HG02852 (cell line): ENCODE measurements around the gene PDE4DIP.
"Not testable (repeated sequence)": the region's sequence is repeated elsewhere in the genome, so short reads cannot be mapped to it uniquely, and the experiment has no call there.

Experiments
- ATAC-seq: cut with Tn5 transposase; IDR thresholded peaks from one replicate; pipeline ENCODE4 v1.9.1; 2021; ENCODE audit warnings: mild to moderate bottlenecking, moderate library complexity; ENCODE audit not compliant: unreplicated experiment

The PDE4DIP gene

DNA sequence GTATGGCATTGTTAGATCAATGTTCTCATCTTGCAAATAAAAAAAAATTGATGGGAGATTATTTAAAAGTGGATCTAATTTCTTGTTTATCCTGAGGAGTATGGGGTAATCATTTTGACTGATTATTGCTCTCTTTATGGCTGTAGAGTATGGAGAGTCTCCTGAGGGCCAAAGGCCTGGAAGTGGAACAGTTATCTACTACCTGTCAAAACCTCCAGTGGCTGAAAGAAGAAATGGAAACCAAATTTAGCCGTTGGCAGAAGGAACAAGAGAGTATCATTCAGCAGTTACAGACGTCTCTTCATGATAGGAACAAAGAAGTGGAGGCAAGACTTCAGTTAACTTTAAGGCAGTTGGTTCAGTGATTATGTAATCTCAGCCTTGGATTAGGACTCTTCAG lies 123.4 kb downstream of the PDE4DIP start:
- ATAC-seq = not testable (repeated sequence)

- ATAC-seq = not testable (repeated sequence)
Measured at GRCh38 chr1:148968682-148969081, 124.5 kb downstream of the PDE4DIP start.

- ATAC-seq = not testable (repeated sequence)
Measured at GRCh38 chr1:148969126-148969525, 124.9 kb downstream of the PDE4DIP start.

GRCh38 chr1:148975453-148975852 lies 131.2 kb downstream of the PDE4DIP start:
- ATAC-seq = not testable (repeated sequence)

DNA sequence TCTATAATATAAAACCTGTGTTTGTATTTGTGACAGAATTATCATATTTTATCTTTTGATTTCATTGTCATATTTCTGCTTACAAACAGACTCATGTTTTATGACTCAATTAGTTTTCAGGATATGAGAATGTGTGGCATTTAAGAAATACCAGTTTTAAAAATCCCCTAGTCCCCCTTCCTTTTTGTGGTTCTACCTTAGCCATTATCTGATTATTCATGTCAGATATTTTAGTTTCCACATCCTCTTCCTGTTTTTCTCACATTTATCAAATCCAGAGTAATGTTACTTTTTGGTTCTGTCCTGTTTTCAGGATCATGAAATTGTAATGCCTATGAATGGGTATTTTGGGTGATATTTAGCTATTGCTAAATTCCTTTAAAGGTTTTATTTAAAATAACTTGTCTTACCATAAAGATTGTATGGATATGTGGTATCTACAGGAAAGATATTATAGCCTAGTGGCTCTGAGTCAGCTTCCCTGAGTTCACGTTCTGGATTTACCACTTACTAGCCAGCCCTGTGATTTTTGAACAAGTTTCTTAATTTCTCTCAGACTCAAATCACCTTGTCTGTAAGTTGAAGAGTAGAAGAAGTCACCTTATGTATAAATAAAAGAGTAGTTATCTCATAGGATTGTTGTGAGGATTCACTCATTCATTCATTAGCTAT lies 131.8 kb downstream of the PDE4DIP start:
- ATAC-seq = not testable (repeated sequence)

GRCh38 chr1:148977785-148978184 lies 133.6 kb downstream of the PDE4DIP start:
- not testable (repeated sequence) for ATAC-seq

- ATAC-seq = not testable (repeated sequence)
Measured at GRCh38 chr1:148989378-148989777, 145.2 kb downstream of the PDE4DIP start.

DNA sequence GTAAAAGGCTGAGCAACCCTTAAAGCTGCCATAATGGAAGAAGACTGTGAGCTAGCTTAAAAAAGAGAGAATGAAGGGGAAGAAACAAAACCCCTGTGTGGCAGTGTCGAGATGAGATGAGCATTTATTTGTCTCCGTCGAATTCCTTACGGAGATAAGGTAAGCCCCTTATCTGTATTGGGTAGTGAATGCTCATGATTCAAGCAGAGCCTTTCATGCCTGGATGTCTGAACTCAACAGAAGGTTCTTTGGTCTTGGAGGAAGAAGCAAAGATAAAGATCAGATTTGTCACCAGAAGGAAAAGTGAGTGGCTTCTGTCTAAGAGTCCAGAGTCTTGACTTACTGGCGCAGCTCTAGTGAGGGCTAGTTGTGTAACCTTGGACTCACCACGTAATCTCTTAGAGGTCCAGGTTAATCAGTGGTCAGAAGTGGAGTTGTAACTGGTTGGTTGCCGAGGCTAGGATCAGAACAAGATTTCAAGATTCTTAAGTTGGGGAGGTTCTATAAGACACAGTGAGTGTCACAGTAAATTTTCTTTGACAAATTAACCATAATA lies 146.1 kb downstream of the PDE4DIP start:
- ATAC-seq = not testable (repeated sequence)

- not testable (repeated sequence) for ATAC-seq
Measured at GRCh38 chr1:148991818-148992217, 147.6 kb downstream of the PDE4DIP start.

GRCh38 chr1:148992364-148992763 lies 148.1 kb downstream of the PDE4DIP start:
- not testable (repeated sequence) for ATAC-seq

GRCh38 chr1:148996449-148997224 lies 152.4 kb downstream of the PDE4DIP start:
- not testable (repeated sequence) for ATAC-seq

GRCh38 chr1:148997405-148997804 lies 153.2 kb downstream of the PDE4DIP start:
- ATAC-seq = not testable (repeated sequence)

- ATAC-seq = not testable (repeated sequence)
Measured at GRCh38 chr1:149002664-149003063, 158.4 kb downstream of the PDE4DIP start.

GRCh38 chr1:149008326-149008725 lies 164.1 kb downstream of the PDE4DIP start:
- ATAC-seq = not testable (repeated sequence)

- not testable (repeated sequence) for ATAC-seq
Measured at GRCh38 chr1:149008769-149009168, 164.5 kb downstream of the PDE4DIP start.

DNA sequence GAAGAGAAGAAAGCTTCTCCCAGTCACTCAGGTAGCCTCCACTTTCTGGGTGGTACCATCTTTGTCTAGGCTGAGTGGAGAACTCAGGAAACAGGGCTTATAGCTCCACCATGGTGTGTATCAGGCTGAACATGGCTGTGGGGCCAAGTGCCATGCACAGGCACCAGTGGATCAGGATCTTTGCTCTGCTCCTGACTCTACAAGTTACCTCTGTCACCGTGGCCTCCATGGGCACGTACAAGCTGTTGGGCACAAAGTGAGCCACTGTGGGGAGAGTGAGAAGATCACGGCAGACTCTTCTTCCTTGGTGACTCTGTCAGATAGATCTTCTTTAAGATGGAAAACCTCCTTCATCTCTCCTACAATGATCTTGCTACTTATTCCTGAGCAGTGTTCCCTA lies 165.5 kb downstream of the PDE4DIP start:
- not testable (repeated sequence) for ATAC-seq

DNA sequence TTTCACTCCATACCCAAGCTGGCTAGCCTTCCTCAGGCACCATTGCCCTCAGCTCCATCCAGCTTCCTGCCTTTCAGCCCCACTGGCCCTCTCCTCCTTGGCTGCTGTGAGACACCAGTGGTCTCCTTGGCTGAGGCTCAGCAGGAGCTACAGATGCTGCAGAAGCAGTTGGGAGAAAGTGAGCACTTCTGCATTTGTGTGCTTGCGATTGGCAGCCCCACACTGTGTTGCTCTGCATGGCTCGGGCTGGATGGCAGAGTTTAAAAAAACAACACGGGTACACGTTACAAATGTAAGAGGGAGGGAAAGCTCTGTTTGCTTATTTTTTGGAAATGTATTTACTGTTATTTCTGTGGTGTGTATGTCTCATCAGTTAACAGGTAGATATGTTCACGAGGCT lies 168.4 kb downstream of the PDE4DIP start:
- not testable (repeated sequence) for ATAC-seq

- ATAC-seq = not testable (repeated sequence)
Measured at GRCh38 chr1:149013513-149013912, 169.3 kb downstream of the PDE4DIP start.

DNA sequence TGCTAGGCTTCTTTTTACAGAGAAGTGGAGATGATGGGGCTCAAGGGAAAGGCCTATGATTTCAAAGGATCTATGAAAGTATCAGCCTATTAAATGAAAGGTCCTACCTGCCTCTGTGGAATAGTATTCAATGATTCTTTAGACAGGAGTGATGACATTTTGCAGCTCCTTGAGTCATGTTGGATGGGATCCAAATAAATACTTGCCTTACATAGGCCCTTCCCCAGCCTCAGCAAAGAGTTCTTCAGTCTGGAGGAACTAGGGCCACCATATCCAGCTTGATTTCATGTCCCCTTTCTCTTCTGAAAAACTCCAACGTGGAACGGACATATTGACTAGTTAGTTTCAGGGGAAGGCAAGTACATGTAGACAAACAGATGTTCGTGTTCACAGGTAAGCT lies 171.3 kb downstream of the PDE4DIP start:
- ATAC-seq = not testable (repeated sequence)

- ATAC-seq = not testable (repeated sequence)
Measured at GRCh38 chr1:149016626-149017025, 172.4 kb downstream of the PDE4DIP start.

GRCh38 chr1:149018577-149018976 lies 174.3 kb downstream of the PDE4DIP start:
- ATAC-seq = not testable (repeated sequence)

GRCh38 chr1:149024327-149024726 lies 180.1 kb downstream of the PDE4DIP start:
- ATAC-seq = not testable (repeated sequence)
